ENCODE data around the gene ALCAM. TPM values are rescaled to one million over a fixed set of nuclear protein-coding genes. Genes with fewer than 3 reads are reported as not detected.

Gene ALCAM
- total RNA-seq, 1 experiment from 2014 or later, result 119 TPM

- Histone ChIP-seq H3K27me3 (replicated peaks) (no peaks in the 10 kb centered on the region), H3K27ac (no peak overlapping the region), H3K36me3 (peaks cover 3% of the 10 kb centered on the region; the same call in 1 of the 2 replicates), H3K9me3 (replicated peaks) (no peaks in the 10 kb centered on the region), H3K4me3 (no peak overlapping the region), H3K4me1 (replicated peaks) (no peaks in the 10 kb centered on the region)
- no peak for DNase-seq (ENCODE audit: low read depth in 1 of 2, low spot score in 2 of 2)
Measured at GRCh38 chr3:105435277-105435676, 68.6 kb downstream of the ALCAM start.

DNA sequence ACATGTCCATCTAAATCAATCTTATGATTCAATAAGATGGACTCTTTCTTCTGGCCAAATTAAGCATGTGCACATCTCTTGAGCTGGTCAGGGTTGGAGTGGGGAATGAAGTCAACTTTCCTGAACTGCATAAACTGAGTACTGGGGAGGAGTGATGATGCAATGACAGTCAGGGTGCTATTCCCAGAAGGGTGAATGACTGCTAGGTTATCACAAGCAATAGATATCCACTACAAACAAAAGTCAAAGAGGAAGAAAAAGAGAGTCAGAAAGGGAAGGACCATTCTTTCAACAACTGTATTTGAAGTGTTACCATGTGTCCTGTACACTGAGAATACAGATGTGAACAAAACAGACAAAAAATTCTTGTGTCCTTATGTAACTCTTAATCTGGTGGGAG lies 70.0 kb downstream of the ALCAM start:
- DNase-seq (ENCODE audit: low read depth in 1 of 2, low spot score in 2 of 2), result no peak
- Histone ChIP-seq H3K27ac (no peak overlapping the region), H3K27me3 (replicated peaks) (no peaks in the 10 kb centered on the region), H3K4me1 (replicated peaks) (no peaks in the 10 kb centered on the region), H3K9me3 (replicated peaks) (no peaks in the 10 kb centered on the region), H3K36me3 (no peaks in the 10 kb centered on the region; the same call in 1 of the 2 replicates), H3K4me3 (no peak overlapping the region)

- peaks cover 8% of the 10 kb centered on the region for H3K4me1 ChIP-seq (replicated peaks)
- no peaks in the 10 kb centered on the region; the same call in 1 of the 2 replicates for H3K36me3 ChIP-seq
- H3K27me3 ChIP-seq (replicated peaks), result no peaks in the 10 kb centered on the region
- no peak for DNase-seq (ENCODE audit: low read depth in 1 of 2, low spot score in 2 of 2)
- no peak overlapping the region for H3K27ac ChIP-seq
- no peaks in the 10 kb centered on the region for H3K9me3 ChIP-seq (replicated peaks)
- no peak overlapping the region for H3K4me3 ChIP-seq
Measured at GRCh38 chr3:105440113-105440512, 73.4 kb downstream of the ALCAM start.

DNA sequence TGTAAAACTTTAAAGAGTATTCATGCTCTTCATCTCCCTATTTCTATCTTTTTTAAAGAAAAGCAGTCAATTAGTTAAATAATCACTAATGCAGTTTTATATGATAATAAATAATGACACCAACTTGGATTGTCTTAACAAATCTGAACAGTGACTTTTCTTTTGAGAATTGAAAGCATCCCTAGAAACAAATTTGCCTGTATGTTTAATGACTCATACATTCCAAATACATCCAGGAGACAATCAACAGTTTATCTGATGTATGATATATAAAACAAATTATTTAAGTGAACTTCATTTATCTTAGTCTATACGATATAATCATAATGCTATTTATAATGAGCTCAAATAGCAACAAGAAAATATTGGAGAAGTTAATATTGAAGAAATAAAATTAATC lies 78.0 kb downstream of the ALCAM start:
- H3K27me3 ChIP-seq (replicated peaks), result no peaks in the 10 kb centered on the region
- H3K27ac ChIP-seq, result no peak overlapping the region
- H3K36me3 ChIP-seq, result no peaks in the 10 kb centered on the region
- DNase-seq (ENCODE audit: low read depth in 1 of 2, low spot score in 2 of 2), result no peak
- H3K9me3 ChIP-seq (replicated peaks), result no peaks in the 10 kb centered on the region
- H3K4me3 ChIP-seq, result no peak overlapping the region
- H3K4me1 ChIP-seq (replicated peaks), result peaks cover 8% of the 10 kb centered on the region

DNA sequence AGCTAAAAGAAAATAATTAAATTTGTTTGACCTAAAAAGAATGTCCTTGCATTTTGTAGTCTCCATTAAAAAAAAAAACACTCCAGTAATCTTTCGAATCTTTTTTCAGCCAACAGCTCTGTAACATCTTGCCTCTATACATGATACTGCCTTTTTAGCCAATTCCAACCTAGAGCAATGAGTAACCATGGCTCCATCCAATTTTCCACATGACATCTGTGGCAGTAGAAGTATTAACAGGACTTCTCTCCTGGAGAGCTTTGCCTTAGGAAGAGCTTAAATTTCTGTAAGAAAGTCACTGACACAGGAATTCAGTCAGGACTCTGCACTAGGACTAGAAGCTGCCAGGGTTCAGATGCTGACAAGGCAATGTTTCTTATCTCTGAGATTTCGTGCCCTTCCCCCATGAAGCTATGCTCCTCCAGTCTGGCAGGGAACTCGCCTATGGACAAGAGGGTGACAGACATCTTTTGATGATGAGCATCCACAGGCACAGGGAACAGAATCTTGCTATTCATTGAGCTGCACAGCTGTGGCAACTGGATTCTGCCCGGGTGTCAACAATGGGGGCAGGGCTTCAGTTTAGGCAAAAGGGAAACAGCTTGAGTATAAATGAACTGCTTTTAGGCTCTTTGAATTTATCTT lies 81.8 kb downstream of the ALCAM start:
- Histone ChIP-seq H3K27ac (no peak overlapping the region), H3K9me3 (replicated peaks) (no peaks in the 10 kb centered on the region), H3K27me3 (replicated peaks) (no peaks in the 10 kb centered on the region), H3K36me3 (no peaks in the 10 kb centered on the region), H3K4me3 (no peak overlapping the region), H3K4me1 (replicated peaks) (peaks cover 8% of the 10 kb centered on the region)
- DNase-seq (ENCODE audit: low read depth in 1 of 2, low spot score in 2 of 2), result no peak

DNA sequence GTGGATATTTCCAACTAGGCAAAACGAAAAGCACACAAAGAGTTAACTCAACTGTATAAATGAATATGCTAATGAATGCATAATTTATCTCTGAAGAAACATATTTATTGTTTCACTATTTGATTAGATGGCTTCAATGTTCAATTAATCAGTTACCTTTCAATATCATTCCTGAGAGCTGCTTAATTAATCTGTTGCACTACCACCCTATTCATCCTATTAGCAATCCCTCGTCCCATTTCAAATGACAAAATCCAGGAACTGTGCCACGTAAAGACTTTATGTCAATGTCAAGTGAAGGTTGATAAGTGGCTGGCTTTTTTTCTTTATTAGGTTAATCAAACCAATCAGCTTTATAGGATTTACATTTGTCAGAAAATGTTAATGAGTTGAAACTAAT lies 82.7 kb downstream of the ALCAM start:
- Histone ChIP-seq H3K9me3 (replicated peaks) (no peaks in the 10 kb centered on the region), H3K36me3 (no peaks in the 10 kb centered on the region), H3K27me3 (replicated peaks) (no peaks in the 10 kb centered on the region), H3K27ac (no peak overlapping the region), H3K4me1 (replicated peaks) (peaks cover 5% of the 10 kb centered on the region), H3K4me3 (no peak overlapping the region)
- no peak for DNase-seq (ENCODE audit: low read depth in 1 of 2, low spot score in 2 of 2)

GRCh38 chr3:105456017-105456416 lies 89.3 kb downstream of the ALCAM start:
- Histone ChIP-seq H3K27me3 (replicated peaks) (no peaks in the 10 kb centered on the region), H3K36me3 (no peaks in the 10 kb centered on the region), H3K9me3 (replicated peaks) (no peaks in the 10 kb centered on the region), H3K4me3 (no peak overlapping the region), H3K4me1 (replicated peaks) (peaks cover 11% of the 10 kb centered on the region), H3K27ac (no peak overlapping the region)
- DNase-seq (ENCODE audit: low read depth in 1 of 2, low spot score in 2 of 2), result no peak

DNA sequence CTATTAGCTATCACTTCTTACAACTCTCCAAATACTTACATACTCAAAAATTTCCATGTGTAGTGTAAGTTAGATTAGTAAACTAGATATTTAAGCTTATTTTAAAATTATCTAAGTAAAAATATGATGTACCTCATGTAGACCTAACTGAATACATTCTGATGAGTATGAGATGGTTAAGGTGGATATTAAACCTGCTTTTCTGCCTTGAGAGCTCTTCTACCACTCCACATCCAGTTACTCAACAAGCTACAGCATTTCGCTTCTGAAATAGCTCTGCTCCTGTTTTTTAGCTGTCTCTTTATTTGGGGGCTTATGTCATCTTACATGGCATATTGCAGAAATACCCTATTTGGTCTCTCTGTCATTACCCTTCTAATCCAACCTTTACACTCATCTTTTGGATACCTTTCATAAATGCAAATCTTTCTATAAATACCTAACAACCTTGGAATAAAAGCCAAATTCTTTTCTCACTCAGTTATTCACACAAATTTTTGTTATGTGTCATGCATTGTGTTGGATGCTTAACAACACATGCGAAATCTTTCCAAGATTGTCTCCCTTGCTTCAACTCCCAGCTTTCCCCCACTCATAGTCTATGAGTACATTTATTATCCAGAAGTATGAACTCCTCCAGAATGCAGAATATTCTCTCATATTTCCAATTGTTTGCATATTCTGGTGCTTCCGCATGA lies 92.0 kb downstream of the ALCAM start:
- no peaks in the 10 kb centered on the region for H3K27me3 ChIP-seq (replicated peaks)
- no peak for DNase-seq (ENCODE audit: low read depth in 1 of 2, low spot score in 2 of 2)
- no peaks in the 10 kb centered on the region for H3K9me3 ChIP-seq (replicated peaks)
- H3K4me1 ChIP-seq (replicated peaks), result peaks cover 11% of the 10 kb centered on the region
- H3K4me3 ChIP-seq, result no peak overlapping the region
- no peaks in the 10 kb centered on the region for H3K36me3 ChIP-seq
- no peak overlapping the region for H3K27ac ChIP-seq

GRCh38 chr3:105459566-105460290 lies 93.0 kb downstream of the ALCAM start:
- peaks cover 11% of the 10 kb centered on the region for H3K4me1 ChIP-seq (replicated peaks)
- H3K27me3 ChIP-seq (replicated peaks), result no peaks in the 10 kb centered on the region
- no peak for DNase-seq (ENCODE audit: low read depth in 1 of 2, low spot score in 2 of 2)
- H3K9me3 ChIP-seq (replicated peaks), result no peaks in the 10 kb centered on the region
- no peak overlapping the region for H3K4me3 ChIP-seq
- no peaks in the 10 kb centered on the region for H3K36me3 ChIP-seq
- no peak overlapping the region for H3K27ac ChIP-seq

DNA sequence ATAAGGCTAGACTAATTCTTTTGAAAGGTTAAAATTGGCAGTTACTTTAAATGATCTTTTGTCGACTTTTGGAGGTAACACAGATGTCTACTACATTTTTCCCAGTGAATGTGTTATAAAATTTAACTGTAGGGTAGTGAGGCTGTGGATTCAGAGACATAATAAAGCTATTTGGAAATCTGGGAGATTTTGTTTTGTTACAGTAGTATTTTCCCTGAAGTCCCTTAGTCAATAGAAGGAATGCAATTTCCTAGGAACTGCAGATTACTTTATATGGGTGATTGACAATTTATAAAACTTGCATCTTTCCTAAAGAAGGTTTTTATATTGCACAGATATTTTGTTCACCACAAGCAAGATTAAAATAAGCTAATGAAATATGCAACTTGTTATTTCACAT lies 96.9 kb downstream of the ALCAM start:
- no peak overlapping the region for H3K4me3 ChIP-seq
- no peak for DNase-seq (ENCODE audit: low read depth in 1 of 2, low spot score in 2 of 2)
- H3K36me3 ChIP-seq, result no peaks in the 10 kb centered on the region
- peaks cover 8% of the 10 kb centered on the region for H3K4me1 ChIP-seq (replicated peaks)
- H3K27ac ChIP-seq, result no peak overlapping the region
- H3K9me3 ChIP-seq (replicated peaks), result no peaks in the 10 kb centered on the region
- H3K27me3 ChIP-seq (replicated peaks), result no peaks in the 10 kb centered on the region

DNA sequence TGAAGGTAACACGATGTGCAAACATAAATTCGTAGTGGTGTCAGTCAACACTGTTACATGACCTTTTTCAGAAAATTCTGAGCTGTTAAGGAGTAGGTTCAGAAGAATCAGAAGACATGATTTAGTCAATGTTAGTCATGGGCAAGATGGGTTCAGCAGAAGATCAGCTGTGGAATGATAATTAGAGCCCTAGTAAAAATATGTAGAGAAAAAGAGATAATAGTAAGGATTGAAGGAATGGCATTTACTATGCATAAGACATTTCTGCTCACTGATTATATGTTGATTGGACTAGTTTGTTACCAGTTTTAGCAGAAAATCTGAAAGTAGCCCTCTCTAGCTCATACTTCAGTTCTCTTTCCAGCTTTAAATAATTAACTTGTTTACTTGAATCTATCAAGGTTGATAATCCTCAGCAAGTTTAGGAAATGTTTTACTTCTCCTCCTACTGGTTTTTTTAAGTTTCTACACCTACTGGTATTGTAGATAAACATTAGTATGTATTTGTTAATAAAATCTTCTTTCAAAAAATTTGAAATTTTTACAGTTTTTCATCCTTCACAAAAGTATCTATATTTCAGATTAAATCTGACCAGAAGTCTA lies 98.6 kb downstream of the ALCAM start:
- Histone ChIP-seq H3K27me3 (replicated peaks) (no peaks in the 10 kb centered on the region), H3K27ac (no peak overlapping the region), H3K36me3 (no peaks in the 10 kb centered on the region), H3K4me1 (replicated peaks) (no peaks in the 10 kb centered on the region), H3K9me3 (replicated peaks) (no peaks in the 10 kb centered on the region), H3K4me3 (no peak overlapping the region)
- no peak for DNase-seq (ENCODE audit: low read depth in 1 of 2, low spot score in 2 of 2)

DNA sequence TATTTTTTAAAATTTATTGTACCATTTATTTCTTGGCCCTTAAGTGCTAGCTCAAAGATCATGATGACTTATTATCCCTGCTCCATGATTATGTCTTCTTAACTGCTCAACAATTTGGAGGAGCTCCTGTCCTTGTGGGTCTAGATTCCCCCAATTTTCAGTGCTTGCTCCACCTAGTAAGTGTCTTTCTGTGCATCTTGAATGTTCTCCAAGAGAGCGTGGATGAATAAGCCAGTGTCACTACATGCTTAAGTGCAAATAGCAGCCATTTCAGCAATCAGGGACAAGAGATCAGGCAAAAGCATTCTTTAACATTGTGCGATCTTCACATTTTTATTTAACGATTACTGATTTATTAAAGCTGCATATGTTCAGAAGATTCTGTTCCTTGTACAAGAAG lies 99.4 kb downstream of the ALCAM start:
- no peak overlapping the region for H3K27ac ChIP-seq

GRCh38 chr3:105466495-105467404 lies 100.0 kb downstream of the ALCAM start:
- H3K36me3 ChIP-seq, result no peaks in the 10 kb centered on the region
- no peaks in the 10 kb centered on the region for H3K4me1 ChIP-seq (replicated peaks)
- no peaks in the 10 kb centered on the region for H3K9me3 ChIP-seq (replicated peaks)
- no peaks in the 10 kb centered on the region for H3K27me3 ChIP-seq (replicated peaks)
- no peak overlapping the region for H3K27ac ChIP-seq
- no peak overlapping the region for H3K4me3 ChIP-seq
- no peak for DNase-seq (ENCODE audit: low read depth in 1 of 2, low spot score in 2 of 2)

More for the DNA sequence above, 99.4 kb downstream of the ALCAM start:
- H3K9me3 ChIP-seq (replicated peaks), result no peaks in the 10 kb centered on the region
- H3K27me3 ChIP-seq (replicated peaks), result no peaks in the 10 kb centered on the region
- H3K4me3 ChIP-seq, result no peak overlapping the region
- no peaks in the 10 kb centered on the region for H3K4me1 ChIP-seq (replicated peaks)
- DNase-seq (ENCODE audit: low read depth in 1 of 2, low spot score in 2 of 2), result no peak
- no peaks in the 10 kb centered on the region for H3K36me3 ChIP-seq

Measured in SJSA1 (cell line).